Inflammatory macrophage treated with lipopolysaccharide for 4 hours (primary cell): Measurements from ENCODE around the gene LAPTM5.
"Not testable (repeated sequence)": the region's sequence is repeated elsewhere in the genome, so short reads cannot be mapped to it uniquely, and the experiment has no call there.

Experiments used
- DNase-seq: peaks from one replicate; pipeline ENCODE4 v3.0.0-alpha.2; 2020

Gene LAPTM5

DNA sequence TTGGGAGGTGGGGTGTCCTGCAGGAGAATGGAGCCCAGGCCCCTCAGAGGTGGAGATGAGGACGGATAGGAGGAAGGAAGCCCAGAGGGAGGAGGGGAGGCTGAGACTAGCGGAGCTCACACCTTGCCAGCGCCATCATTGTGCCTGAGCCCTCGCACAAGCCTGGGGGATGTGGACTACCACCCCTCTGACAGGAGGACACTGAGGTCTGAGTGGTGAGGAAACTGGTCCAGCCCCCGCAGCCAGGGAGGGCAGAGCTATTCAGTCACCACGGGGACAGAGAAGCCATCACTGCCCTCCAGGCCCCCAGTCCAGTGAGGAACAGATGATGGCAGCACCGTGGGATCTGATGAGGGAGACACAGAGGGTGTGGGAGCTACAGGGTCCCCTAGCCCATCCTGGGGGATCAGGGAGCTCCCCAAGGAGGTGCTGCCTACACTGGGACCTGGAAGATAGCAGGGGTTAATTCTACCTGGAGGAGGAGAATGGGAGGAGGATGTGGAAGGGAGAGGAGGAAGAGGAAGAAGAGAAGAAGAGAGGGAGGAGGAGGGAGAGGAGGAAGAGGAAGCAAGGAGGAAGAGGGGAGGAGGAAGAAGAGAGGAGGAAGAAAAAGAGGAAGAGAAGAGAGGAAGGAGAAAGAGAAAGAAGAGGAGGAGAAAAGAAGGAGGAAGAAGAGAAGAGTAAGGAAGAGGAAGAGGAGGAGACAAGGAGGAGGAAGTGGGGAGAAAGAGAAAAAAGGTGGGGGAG lies 65.2 kb downstream of the LAPTM5 start:
- DNase-seq, result no peak

DNA sequence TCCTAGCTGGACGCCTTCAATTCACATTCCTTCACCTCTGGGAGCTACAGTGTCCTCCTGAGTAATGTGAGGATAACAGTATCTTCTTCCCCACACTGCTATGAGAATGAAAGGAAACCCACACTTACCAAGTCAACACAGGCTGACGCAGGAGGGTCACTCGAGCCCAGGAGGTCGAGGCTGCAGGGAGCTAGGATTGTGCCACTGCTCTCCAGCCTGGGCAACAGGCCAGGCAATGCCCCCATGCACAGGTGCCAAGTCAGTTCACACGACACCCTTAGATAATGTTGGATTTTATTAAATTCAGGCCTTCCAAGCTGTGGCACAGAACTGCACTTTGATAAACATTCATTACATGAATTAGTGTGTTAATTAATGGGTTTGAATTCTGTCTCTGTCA lies 66.1 kb downstream of the LAPTM5 start:
- no peak for DNase-seq

DNA sequence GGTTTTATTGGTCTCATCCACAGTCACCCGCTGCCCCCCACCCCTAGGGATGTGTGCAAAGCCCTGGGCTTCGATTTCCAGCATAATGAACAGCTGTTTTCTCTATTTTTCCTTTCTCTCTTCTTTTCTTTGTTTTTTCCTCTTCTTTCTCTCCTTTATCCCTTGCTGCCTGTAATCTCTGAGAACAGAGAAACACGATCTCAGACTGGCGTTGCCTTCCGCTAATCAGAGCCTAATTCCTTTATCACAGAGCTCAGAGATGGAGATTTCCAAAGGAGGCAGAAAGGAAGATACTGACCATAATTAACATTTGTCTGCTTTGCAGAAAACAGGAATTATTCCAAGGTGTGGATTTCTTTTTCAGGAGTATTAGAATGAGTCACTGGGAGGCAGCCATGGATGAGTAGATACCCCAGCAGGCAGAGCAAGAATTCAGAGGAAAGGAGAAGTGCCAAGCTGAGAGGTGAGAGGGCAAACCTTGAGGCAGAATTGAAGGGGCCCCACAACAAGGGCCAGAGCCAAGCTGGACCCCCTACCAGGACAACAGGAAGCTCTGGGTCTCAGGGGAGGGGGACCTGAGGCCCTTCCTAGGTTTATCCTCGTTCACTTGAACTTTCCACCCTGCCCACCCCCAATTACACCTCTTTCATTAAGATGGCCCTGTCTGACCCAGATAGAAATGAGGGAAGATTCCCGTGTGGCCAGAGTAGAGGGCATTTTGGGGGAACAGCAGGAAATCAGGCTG lies 67.5 kb downstream of the LAPTM5 start:
- DNase-seq, result no peak

DNA sequence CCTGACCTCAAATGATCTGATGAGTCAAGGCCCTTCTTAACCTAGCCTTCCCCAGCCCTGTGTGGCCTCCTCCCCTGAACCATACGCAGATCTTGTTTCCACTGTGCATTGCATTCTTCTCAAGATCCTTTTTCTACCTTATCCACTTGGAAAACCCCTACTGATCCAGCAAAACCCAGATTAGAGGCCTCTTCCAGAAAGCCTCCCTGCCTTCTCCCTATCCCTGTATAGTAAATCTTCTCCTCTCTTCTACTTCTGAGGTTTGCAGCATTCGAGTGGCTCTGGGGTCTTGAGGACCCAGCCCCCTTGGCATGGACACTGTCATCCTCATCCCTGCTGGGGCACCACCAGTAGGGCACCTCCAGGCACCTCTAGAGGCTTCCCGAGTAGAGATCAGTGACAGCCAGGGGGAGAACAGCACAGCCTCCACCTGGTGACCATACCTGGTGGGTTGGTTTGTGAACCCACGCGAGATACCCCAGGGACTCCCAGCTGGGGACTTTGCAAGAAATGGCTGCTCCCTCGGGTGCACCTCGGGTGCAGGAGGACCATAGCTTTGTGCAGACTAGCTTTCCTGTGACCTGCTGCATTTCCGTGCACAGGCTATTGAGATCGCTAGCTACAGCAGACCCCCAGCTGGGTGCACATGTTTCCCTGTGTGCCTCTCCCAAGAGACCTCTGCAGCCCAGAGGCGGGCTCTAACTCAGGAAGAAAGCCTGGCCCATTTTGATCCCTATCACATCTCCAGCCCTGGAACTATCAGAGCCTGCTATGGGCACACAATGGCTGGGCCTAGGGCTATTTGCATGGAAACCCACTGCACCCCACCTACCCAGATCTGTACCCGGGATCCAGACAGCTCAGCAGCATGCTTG lies 68.4 kb downstream of the LAPTM5 start:
- DNase-seq, result no peak

DNA sequence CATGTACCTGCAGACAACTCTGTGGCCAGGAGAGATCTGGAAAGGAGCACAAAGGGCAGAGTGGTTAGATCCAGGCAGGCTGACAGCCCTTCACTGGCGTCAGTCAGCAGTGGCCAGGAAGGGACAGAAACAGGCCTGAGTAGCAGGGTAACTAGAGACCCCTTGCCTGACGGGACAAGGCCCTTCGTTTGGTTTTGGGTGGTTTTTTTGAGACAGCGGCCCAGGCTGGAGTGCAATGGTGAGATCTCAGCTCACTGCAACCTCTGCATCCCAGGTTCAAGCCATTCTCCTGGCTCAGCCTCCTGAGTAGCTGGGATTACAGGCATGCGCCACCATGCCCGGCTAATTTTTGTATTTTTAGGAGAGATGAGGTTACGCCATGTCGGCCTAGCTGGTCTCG lies 69.1 kb downstream of the LAPTM5 start:
- not testable (repeated sequence) for DNase-seq

DNA sequence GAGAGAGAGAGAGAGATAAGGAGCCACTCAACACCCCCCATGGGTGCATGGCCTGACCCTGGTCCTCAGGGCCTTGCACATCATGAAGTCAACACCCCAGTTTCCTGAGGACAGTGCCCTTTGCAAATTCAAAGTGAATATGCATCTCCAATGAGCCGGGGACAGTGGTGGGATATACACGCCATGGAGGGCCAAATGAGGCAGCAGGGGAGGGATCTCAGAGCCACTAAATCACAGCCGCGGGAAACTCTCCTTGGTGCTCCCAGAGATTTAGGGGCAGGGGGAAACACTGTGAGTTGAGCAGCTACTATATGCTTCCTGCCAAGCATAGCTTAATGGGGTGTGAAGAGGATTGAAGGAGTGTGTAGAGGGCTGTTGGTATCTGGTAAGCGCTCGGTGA lies 69.7 kb downstream of the LAPTM5 start:
- no peak for DNase-seq

DNA sequence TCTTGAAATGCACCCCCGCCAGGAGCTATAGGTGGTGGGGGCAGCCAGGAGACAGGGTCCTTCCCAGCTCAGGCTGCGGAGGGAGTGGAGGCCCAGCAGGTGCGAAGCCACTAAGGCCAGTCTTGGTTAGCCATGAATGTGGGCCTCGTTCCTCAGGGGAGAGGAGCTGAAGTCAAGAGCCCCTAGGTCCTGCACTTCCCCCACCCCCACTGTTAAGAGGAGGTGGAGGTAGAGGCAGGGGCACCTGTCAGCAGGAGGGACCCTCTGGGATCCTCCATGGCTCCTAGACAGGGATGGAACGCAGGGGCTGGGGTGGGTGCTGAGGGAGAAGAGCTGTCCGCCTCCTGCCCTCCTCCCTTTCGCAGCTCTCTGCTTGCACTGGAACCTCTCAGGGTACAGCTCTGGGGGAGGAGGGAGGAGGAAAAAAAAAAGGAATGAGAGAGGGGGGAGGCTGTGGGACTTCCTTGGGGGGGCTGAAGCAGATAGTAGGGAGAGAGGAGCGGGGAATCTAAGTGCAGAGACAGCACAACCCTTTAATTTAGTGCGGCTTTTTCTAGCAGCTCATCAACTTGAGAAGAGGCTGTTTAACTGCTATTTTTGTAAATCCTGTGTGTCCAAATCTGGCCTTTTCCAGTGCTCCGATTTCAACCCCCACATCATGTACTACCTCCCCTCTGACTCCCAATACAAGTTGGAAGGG lies 71.2 kb downstream of the LAPTM5 start:
- no peak for DNase-seq

DNA sequence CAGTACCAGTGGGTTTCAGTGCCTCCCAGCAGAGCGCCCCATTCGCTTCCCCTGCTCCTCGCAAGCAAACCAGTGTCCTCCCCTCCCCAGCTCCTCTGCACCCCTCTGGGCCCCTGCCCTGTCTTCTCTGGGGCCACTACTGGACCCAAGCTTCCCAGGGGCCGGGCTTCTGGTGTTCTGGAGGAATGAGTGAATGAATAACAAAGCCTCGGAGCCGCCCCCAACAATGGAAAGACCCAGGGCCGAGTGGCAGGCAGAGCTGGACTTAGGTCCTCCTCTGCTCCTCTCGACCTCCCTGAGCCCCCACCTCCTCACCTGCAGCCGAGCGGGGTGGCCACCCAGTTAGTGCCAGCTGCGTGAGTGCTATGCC lies 71.8 kb downstream of the LAPTM5 start:
- no peak for DNase-seq

DNA sequence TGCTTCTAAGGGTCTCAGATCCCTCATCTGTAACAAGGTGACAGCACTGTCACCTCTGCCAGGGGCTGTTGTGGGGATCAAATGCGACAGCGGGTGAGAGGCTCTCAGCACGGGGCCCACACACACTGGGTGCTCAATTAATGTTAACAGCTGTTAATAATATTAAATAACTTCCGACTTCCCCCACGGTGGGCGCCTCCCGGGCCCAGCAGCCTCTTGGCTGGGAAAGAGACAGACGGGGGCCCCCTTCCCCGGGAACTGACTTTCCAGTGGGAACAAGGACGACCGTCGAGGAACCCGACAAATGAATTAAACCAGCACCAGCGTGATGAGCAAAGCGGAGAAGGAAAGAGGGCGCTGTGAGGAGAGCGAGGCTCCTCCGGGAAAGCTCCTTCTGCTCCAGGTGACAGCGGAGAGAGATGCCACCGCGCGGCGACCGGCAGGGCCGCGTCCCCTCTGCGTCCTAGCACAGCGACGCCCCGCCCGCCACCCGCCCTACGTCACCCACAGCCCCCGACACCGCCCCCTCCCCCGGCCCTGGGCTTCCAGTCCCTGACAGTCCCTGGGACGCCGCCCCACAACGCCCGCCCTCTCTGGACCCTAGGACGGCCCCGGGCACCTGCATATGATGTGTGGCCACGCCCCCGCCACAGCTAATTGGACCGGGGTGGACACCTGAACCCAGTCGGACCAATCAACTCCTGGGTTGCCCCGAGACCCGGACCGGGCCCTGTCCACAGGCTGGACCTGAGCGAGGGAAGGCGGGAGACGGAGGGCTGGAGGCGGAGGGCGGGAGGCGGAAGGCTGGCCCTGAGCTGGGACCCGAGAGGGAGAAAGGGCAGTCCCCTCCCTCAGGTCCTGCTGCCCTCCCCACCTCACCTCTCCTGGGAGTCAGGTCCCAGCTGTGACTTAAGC lies 72.4 kb downstream of the LAPTM5 start:
- DNase-seq, result no peak

DNA sequence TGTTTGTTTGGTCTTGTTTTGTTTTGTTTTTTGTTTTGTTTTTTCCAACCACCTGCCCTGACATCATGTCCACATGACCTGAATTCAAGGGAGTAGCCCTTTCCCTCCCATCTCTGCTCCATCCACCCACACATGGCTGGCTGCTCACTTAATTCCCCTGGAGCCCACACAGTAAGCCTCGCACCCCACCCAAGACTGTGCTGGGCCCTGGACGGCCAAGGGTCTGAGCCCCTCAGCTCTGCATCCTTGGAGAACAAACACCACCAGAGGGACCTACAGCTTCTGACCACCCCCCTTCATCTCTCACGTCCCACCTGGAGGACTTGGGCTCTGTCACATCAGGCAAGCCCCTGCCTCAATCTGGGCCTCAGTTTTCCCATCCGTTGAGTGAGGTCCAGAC lies 73.3 kb downstream of the LAPTM5 start:
- DNase-seq, result no peak

DNA sequence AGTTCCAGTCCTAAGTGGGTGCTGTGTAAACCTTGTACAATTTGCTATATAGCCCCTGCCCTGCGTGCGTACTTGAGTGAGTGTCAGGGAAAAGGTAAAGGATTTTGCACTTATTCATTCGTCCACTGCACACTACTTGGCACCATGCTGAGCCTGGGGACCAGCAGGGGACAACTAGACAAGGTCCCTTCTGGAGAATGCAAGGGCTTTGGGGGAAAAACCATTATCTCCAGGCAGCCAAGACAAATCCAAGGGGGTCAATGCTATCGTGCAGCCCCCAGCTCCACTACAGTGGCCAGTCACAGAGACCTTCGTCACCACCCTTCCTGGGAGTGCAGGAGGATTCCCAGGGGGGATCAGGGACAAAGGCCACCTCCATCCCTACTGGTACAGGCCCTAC lies 73.9 kb downstream of the LAPTM5 start:
- DNase-seq, result no peak
